Fibroblast of skin of left quadriceps (primary cell): ENCODE results near the gene AJUBA.
"Not testable (repeated sequence)": the region's sequence is repeated elsewhere in the genome, so short reads cannot be mapped to it uniquely, and the experiment has no call there.

Experiments
- DNase-seq, 2 experiments: peaks; one replicate each; pipeline ENCODE4 v3.0.0-alpha.2; 2013; ENCODE audit warnings: low read depth in 2 of 2

Gene AJUBA

GRCh38 chr14:23006188-23006534 lies 23.8 kb upstream of the AJUBA start:
- no peak for DNase-seq

- DNase-seq, result no peak
These were observed 23.3 kb upstream of the AJUBA start for GRCh38 chr14:23005451-23006187.

- not testable (repeated sequence) for DNase-seq
These were observed 21.9 kb upstream of the AJUBA start for GRCh38 chr14:23004274-23004673.

GRCh38 chr14:23002592-23002991 lies 20.2 kb upstream of the AJUBA start:
- no peak for DNase-seq

GRCh38 chr14:23000860-23001259 lies 18.5 kb upstream of the AJUBA start:
- DNase-seq, result no peak

GRCh38 chr14:22998329-22999012 lies 16.1 kb upstream of the AJUBA start:
- no peak for DNase-seq

GRCh38 chr14:22997676-22998323 lies 15.4 kb upstream of the AJUBA start:
- DNase-seq, result no peak

GRCh38 chr14:22996768-22997654 lies 14.7 kb upstream of the AJUBA start:
- DNase-seq, result no peak

GRCh38 chr14:22995889-22996625 lies 13.7 kb upstream of the AJUBA start:
- no peak for DNase-seq

- peak; percentile 46 to 48 for DNase-seq
These were observed 12.5 kb upstream of the AJUBA start for GRCh38 chr14:22994762-22995275.

- DNase-seq, result no peak
These were observed 11.2 kb upstream of the AJUBA start for GRCh38 chr14:22993517-22993916.

GRCh38 chr14:22991852-22992251 lies 9.5 kb upstream of the AJUBA start:
- no peak for DNase-seq

- DNase-seq, result no peak
These were observed 4.9 kb upstream of the AJUBA start for GRCh38 chr14:22987291-22987690.

- peak in 1 of 2 experiments; percentile 52 for DNase-seq
These were observed 4.2 kb upstream of the AJUBA start for GRCh38 chr14:22986508-22987054.

- DNase-seq, result no peak
These were observed 3.6 kb upstream of the AJUBA start for GRCh38 chr14:22985894-22986507.

GRCh38 chr14:22984959-22985658 lies 2.8 kb upstream of the AJUBA start:
- DNase-seq, result no peak

GRCh38 chr14:22981876-22982476 lies 375 bp downstream of the AJUBA start:
- no peak for DNase-seq

GRCh38 chr14:22981090-22981875 lies 1.1 kb downstream of the AJUBA start:
- DNase-seq, result no peak
